ENCODE data around the gene HJURP.

DNA sequence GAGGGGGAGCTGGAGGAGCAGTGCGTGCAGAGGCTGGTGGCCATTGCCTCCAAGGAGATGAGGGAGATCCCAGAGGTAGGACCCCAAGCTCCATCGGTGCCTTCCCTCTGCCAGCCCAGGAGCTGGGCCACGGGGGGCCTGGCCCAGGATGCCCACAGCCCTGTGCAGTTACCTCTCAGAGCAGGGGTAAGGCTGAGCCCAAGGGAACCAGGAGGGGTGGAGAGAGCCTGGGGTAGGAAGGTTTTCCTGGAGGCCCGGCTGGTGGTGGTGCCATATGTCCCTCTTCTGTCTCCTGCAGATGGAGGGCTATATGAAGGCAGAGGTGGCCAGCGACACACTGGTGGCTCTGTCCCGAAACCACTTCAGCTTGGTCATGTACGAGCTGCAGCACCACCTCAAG lies 64.8 kb downstream of the HJURP start:
- TF ChIP-seq, protein P1, sequence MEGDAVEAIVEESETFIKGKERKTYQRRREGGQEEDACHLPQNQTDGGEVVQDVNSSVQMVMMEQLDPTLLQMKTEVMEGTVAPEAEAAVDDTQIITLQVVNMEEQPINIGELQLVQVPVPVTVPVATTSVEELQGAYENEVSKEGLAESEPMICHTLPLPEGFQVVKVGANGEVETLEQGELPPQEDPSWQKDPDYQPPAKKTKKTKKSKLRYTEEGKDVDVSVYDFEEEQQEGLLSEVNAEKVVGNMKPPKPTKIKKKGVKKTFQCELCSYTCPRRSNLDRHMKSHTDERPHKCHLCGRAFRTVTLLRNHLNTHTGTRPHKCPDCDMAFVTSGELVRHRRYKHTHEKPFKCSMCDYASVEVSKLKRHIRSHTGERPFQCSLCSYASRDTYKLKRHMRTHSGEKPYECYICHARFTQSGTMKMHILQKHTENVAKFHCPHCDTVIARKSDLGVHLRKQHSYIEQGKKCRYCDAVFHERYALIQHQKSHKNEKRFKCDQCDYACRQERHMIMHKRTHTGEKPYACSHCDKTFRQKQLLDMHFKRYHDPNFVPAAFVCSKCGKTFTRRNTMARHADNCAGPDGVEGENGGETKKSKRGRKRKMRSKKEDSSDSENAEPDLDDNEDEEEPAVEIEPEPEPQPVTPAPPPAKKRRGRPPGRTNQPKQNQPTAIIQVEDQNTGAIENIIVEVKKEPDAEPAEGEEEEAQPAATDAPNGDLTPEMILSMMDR (IDR thresholded peaks at IDR 0.05): no peak
- no peak for TF ChIP-seq EZH2 (IDR thresholded peaks at IDR 0.05)

Measured in neural progenitor cell (in vitro differentiated cells).